ENCODE data around the gene AIRE. TPM values are rescaled to one million over a fixed set of nuclear protein-coding genes. Genes with fewer than 3 reads are reported as not detected.

The AIRE gene
- total and polyA plus RNA-seq, 4 donors, result 0.05 TPM; not detected in 3

GRCh38 chr21:44305691-44306090 is 20.0 kb downstream of the AIRE start:
- Histone ChIP-seq H3K27me3 (ENCODE audit: control insufficient read depth in 4 of 4, insufficient read depth in 4 of 4, low read length in 3 of 4) (no peaks in the 10 kb centered on the region), H3K4me3 (ENCODE audit: low read depth in 1 of 3, low read length in 3 of 3) (no peak overlapping the region), H3K9me3 (ENCODE audit: control insufficient read depth in 4 of 4, low read length in 3 of 4) (no peaks in the 10 kb centered on the region), H3K27ac (ENCODE audit: low read depth in 1 of 2, low read length in 2 of 2) (no peak overlapping the region), H3K4me1 (ENCODE audit: control insufficient read depth in 4 of 4, insufficient read depth in 4 of 4, low read length in 3 of 4) (peaks cover 17 to 43% (median 35%) of the 10 kb centered on the region in 4 donors), H3K9ac (ENCODE audit: low read depth in 1 of 2, low read length in 2 of 2) (no peak overlapping the region), H3K36me3 (ENCODE audit: control insufficient read depth in 4 of 4, insufficient read depth in 3 of 4, low read depth in 1 of 4, low read length in 3 of 4) (peaks cover 0 to 20% (median 2%) of the 10 kb centered on the region in 4 donors)
- 80% methylated on average over 9 of the region's 9 CpGs for WGBS
- no peak for DNase-seq (ENCODE audit: low spot score)
- TF ChIP-seq TAF1 (conservative IDR thresholded peaks at IDR 0.05) (no peak), FOXA2 (IDR thresholded peaks at IDR 0.05) (no peak)

- no peak for DNase-seq (ENCODE audit: low spot score)
- H3K27ac ChIP-seq (ENCODE audit: low read depth in 1 of 2, low read length in 2 of 2), result no peak overlapping the region
- peaks cover 0 to 33% (median 10%) of the 10 kb centered on the region in 4 donors for H3K36me3 ChIP-seq (ENCODE audit: control insufficient read depth in 4 of 4, insufficient read depth in 3 of 4, low read depth in 1 of 4, low read length in 3 of 4)
- 93% methylated on average over 21 of the region's 21 CpGs for WGBS
- no peak for TF ChIP-seq CTCF (IDR thresholded peaks at IDR 0.05; ENCODE audit: low read depth, low read length, missing input control)
- TF ChIP-seq SP1 (IDR thresholded peaks at IDR 0.05), result no peak
- TF ChIP-seq YY1 (IDR thresholded peaks at IDR 0.05), result no peak
- TF ChIP-seq MAX (IDR thresholded peaks at IDR 0.05), result no peak
- TF ChIP-seq JUND (IDR thresholded peaks at IDR 0.05), result no peak
- no peak for TF ChIP-seq TAF1 (conservative IDR thresholded peaks at IDR 0.05)
- TF ChIP-seq FOXA1 (IDR thresholded peaks at IDR 0.05), result no peak
- TF ChIP-seq HNF4A (conservative IDR thresholded peaks at IDR 0.05), result no peak
- no peak for TF ChIP-seq REST (IDR thresholded peaks at IDR 0.05)
- no peak for TF ChIP-seq EGR1 (IDR thresholded peaks at IDR 0.05; ENCODE audit: low read depth in 2 of 2)
- TF ChIP-seq ZBTB33 (IDR thresholded peaks at IDR 0.05), result no peak
- no peak for TF ChIP-seq ATF3 (IDR thresholded peaks at IDR 0.05)
- no peak for TF ChIP-seq GABPA (IDR thresholded peaks at IDR 0.05 in 1 of 2, conservative IDR thresholded peaks at IDR 0.05 in 1 of 2)
- no peak for TF ChIP-seq FOXA2 (IDR thresholded peaks at IDR 0.05)
- TF ChIP-seq HNF4G (IDR thresholded peaks at IDR 0.05), result no peak
- no peak for TF ChIP-seq RAD21 (IDR thresholded peaks at IDR 0.05)
- TF ChIP-seq RXRA (IDR thresholded peaks at IDR 0.05), result no peak
- no peak for TF ChIP-seq NR2F2 (IDR thresholded peaks at IDR 0.05)
- H3K9ac ChIP-seq (ENCODE audit: low read depth in 1 of 2, low read length in 2 of 2), result no peak overlapping the region
- no peaks in the 10 kb centered on the region for H3K27me3 ChIP-seq (ENCODE audit: control insufficient read depth in 4 of 4, insufficient read depth in 4 of 4, low read length in 3 of 4)
- H3K9me3 ChIP-seq (ENCODE audit: control insufficient read depth in 4 of 4, low read length in 3 of 4), result no peaks in the 10 kb centered on the region
- H3K4me3 ChIP-seq (ENCODE audit: low read depth in 1 of 3, low read length in 3 of 3), result no peak overlapping the region
- H3K4me1 ChIP-seq (ENCODE audit: control insufficient read depth in 4 of 4, insufficient read depth in 4 of 4, low read length in 3 of 4), result peaks cover 10 to 28% (median 22%) of the 10 kb centered on the region in 4 donors
These were observed 21.4 kb downstream of the AIRE start for GRCh38 chr21:44306936-44307704.
